NCI-H2171 (cell line): ENCODE results near the gene TNK2.
"Not testable (repeated sequence)": the region's sequence is repeated elsewhere in the genome, so short reads cannot be mapped to it uniquely, and the experiment has no call there.

ENCODE experiments used
- DNase-seq: peaks from one replicate; lab custom pipeline; 2025; lab: John Stamatoyannopoulos, UW

Gene TNK2

DNA sequence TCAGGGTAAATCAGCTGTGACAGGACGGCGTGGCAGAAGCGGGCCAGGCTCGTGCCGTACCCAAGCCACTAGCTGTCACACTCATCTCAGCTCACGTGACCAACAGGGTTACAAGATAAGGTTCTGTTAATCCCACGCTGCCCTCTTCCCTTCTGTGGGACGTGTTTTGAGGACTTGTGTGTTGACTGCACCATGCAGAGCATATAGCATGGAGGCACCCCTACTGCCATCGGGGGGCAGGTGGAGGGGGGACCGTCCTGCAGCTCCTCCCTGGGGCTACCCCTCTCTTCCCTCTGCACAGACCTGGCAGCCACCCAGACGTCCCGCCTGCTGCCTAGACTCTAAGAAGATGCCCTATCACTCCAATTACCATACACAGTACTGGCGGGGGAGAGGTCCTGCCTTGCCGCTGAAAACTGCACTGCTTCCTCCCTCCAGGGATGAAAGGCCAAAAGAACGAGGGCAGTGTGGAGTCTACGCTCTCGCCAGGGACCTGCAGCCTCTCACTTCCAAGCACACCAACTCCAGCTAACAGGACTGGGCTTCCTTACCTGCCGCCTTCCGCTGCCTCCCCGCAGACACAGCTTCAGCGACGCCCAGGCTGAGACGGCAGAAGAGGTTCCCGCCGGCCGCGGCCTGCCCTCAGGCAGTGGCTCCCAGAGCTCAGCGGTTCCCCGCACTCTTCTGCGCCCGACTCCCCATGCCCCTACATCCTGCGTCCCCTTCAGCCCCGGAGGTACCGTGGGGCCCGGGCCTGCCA, at the start of gene TNK2:
Gene TNK2 (minus strand): TSS at position 618 of the 760 bp plus-strand sequence. CDS start 19,963 bp downstream, outside the sequence.
- no peak for DNase-seq

DNA sequence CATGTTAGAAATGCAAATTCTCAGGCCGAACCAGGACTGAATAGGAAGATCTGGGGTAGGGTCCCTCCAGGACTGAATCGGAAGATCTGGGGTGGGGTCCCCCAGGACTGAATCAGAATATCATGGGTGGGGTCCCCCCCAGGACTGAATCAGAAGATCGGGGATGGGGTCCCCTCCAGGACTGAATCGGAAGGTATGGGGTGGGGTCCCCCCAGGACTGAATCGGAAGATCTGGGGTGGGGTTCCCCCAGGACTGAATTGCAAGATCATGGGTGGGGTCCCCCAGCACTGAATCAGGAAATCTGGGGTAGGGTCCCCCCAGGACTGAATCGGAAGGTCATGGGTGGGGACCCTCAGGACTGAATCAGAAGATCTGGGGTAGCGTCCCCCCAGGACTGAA, 48.2 kb upstream of the TNK2 start:
- DNase-seq = no peak

DNA sequence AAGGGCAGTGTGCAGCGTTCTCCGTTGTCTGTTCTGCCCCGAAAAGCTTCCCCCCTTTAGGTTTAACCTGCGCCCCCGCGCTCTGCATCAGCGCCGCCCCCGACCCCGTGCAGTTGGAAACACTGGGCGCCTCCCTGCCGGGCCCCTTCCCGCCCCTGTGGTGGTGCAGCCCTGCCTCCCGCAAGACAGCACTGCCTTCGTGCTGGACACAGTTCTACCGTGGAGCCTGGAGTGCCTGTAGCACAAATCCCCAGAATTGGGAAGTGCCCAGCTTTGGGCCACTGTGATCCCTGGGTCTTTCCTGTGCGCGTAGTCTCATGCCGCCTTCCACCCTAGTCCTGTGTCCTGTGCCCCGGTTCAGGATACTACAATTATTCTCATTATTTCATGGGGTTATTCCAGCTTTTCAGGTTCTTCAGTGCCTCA, 47.1 kb upstream of the TNK2 start:
- DNase-seq = not testable (repeated sequence)

DNA sequence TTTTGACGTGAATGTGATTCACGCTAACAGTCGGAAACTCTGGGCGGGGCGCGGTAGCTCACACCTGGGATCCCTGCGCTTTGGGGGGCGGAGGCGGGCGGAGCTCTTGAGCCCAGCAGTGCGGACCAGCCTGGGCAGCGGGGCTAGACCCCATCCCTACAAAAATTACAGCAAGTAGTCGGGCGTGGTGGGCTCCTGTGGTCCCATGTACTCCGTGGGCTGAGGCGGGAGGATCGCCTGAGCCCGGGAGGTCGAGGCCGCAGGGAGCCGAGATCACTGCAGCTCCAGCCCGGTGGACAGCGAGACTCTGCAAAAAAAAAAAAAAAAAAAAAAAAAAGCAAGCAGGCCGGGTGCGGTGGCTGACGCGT, 46.4 kb upstream of the TNK2 start:
- DNase-seq = not testable (repeated sequence)

DNA sequence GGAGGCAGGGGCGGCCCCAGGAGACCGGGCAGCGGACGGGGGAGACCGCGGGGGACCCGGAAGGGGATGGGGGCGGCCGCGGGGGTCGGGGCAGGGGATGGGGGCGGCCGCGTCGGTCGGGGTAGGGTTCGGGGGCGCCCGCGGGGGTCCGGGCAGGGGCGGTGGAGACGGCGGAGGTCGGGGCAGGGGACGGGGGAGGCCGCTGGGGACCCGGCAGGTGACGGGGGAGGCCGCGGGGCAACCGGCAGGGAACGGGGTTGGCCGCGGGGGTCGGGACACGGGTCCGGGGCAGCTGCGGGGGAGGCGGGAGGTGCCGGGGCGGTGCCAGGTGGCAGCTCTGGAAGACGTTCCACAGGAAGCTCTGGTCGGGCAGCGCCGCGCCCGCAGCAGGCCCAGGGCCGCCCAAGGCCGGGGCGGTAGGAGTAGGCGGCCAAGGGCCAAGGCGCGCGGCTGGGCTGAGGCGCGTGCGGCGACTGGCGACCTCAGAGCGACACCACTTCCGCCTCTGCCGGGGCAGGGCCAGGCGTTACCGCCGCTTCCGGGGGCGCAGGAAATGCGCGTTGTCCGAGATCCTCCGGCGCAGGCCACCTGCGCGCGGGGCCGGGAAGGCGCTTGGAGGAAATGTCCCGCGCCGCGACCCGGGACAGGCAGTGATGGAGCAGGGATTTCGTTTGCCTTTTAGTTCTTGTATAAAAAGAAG, 45.9 kb upstream of the TNK2 start:
- not testable (repeated sequence) for DNase-seq

DNA sequence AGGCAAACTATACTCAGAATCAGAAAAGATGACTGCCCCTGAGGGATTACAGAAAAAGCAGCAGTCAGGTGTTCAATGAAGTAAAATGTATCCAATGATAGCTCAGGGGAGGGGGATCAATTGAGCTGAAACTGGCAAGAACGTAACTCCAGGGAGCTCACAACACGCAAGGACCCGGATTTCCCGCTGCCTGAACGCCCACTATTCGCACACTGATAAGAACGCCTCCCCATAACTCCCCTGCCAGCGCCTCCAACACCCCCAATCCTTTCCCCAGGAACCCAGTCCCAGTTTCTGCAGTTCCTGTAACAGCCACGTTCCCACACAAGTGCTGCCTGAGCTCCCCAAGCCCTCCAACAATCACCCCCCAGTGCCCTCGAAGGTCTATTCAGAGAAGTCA, 44.2 kb upstream of the TNK2 start:
- not testable (repeated sequence) for DNase-seq

DNA sequence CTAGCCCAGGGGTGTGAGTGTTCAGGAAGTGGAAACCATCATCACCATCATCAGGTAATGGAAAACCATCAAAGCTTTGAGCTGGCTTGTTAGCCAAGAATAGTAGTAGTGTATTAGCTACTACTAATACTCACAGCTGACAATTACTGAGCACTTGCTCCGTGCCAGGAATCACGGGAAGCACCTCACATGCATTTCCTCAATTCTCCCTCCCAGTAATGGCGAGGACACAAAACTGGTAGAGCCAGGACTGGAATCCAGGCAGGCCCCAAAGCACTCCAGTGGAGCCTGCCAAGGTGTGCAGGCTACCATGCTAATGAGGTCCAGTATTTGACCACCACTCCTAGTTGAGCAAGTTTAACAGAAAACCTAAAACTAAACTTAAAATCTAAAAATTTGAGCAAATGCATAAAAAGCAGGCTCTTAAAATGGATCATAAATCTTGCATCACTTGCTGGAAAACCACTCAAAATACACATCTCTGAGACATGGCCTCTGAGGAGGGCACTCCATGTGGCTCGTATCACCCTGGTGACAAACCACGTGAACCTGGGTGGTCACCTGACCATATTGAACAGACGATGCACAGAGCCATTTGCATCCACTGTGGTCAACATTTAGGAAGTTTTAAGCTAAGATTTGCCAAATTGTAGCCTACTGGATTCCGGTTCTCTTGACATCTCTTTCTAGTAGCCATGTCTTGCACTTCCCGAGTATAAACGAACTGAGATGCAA, 43.3 kb upstream of the TNK2 start:
- DNase-seq = not testable (repeated sequence)

DNA sequence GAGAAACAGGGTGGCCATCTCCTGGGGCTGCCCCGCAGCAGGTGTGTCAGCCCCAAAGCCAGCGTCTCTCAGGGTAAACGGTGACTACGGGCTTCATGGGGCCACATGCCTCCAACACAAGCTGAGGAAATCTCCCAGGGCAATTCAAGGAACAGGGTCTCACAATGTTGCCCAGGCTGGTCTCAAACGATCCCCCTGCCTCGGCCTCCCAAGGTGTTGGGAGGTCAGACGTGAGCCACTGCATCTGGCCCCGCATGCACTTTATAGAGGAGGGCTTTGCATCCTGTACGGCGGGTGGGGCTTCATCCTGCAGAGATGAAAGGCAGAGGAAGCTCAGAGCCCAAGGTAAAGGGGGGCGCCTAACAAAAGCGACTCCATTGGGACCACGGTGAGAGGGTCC, 42.4 kb upstream of the TNK2 start:
- not testable (repeated sequence) for DNase-seq

DNA sequence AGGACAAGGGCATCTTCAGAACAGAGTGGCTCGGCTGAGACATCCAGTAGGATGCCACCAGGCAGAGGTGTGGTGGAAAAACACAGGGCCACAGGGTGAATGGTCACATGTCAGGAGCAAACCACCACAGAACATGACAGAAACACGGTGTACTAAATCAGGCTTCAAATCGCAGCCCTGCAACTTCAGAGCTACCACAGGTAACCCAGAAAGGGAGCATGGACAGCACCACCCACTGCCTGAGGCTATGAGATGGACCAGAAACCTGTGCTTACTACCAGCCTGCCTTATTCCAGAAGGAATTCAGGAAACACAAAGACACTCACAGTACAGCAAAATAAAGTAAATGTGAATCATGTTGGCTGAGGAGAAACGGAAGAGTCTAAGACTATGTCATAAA, 41.8 kb upstream of the TNK2 start:
- not testable (repeated sequence) for DNase-seq

DNA sequence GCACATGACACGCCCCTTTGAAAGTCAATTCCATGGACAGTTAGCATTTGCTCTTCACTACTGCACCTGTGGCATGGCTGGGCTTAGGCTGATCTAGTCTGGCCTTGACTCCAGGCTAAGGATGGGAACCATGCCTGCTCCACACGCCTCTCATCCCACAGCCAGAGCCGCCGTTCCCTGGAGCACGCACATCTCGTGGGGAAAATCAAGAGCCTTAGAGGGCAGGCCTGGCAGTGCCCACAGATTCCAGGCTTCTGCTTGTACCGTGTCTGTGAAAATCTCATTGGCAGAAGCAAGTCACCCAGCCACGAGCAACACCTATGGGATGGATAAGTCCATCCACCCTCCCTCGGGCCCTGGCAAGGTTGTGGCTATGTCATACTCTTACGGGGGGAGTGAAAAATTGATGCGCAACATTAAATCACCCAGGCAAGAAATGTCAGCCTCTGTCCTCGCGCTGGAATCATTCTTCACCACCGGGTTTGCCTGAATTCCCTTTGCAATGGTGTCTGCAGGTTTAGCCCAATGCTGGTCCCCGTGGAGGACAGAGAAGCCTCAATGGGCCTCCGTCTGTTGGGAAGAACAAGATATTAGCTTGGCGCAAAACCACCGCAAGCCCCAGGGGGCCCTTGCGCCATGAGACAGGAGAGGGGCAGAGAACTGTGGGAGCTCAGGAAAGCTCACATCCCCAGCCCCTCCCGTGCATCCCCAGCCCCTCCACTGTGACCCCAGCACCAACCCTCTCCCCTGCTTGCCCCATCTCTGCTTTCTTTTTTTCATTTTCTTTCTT, 38.8 kb upstream of the TNK2 start:
- DNase-seq = not testable (repeated sequence)

DNA sequence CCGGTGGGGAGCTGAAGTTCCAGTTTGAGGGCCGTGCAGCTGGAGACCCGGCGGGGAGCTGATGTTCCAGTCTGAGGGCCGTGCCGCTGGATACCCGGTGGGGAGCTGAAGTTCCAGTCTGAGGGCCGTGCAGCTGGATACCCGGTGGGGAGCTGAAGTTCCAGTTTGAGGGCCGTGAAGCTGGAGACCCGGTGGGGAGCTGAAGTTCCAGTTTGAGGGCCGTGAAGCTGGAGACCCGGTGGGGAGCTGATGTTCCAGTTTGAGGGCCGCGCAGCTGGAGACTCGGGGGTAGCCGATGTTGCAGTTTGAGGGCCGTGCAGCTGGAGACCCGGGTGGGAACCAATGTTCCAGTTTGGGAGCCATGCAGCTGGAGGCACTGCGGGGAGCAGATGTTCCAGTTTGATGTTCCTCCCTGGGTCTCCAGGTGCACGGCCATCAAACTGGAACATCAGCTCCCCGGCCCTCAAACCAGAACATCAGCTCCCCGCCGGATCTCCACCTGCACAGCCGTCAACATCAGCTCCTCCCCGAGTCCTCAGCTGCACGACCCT, 33.0 kb upstream of the TNK2 start:
- DNase-seq = not testable (repeated sequence)

DNA sequence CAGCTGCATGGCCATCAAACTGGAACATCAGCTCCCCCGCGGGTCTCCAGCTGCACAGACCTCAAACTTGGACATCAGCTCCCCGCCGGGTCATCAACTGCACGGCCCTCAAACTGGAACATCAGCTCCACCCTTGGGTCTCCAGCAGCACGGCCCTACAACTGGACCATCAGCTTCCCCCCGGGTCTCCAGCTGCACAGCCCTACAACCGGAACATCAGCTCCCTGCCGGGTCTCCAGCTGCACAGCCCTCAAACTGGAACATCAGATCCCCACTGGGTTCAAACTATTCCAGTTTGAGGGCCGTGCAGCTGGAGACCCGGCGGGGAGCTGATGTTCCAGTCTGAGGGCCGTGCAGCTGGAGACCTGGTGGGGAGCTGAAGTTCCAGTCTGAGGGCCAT, 32.5 kb upstream of the TNK2 start:
- not testable (repeated sequence) for DNase-seq

DNA sequence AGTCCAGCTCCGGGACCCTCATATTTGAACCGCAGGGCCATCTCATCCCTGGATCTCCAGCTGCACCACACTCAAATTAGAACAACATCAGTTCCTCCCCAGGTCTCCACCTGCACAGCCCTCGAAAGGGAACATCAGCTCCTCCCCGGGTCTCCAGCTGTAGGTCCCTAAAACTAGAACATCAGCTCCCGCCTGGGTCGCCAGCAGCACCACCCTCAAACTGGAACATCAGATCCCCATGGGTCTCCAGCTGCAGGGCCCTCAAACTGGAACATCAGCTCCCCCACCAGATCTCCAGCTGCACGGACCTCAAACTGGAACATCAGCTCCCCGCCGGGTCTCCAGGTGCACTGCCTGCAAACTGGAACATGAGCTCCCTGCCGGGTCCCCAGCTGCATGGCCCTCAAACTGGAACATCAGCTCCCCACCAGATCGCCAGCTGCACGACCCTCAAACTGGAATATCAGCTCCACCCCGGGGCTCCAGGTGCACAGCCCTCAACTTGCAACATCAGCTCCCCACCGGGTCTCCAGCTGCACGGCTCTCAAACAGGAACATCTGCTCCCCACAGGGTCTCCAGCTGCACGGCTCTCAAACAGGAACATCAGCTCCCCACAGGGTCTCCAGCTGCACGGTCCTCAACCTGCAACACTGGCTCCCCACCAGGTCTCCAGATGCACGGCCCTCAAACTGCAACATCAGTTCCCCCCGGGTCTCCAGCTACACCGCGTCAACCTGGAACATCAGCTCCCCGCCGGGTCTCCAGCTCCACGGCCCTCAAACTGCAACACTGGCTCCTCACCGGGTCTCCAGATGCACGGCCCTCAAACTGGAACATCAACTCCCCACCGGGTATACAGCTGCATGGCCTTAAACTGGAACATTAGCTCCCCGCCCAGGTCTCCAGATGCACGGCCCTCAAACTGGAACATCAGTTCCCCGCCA, 31.4 kb upstream of the TNK2 start:
- DNase-seq = not testable (repeated sequence)

DNA sequence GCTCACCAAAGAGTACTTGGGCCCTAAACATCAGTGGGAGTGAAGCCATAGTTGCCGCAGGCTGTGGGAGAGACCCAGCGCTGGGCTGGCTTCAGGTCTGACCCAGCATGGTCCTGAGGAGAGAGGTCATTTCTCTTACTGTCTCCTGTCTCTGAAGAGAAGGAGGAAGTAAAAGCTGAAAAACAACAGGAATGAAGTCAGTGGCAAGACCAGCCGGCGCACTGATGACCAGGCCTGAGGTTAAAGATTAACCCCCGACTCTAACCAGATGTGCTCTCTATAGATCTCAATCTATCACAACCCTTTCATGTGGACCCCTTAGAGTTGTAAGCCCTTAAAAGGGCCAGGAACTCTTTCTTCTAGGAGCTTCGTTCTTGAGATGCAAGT, 24.7 kb upstream of the TNK2 start:
- DNase-seq = not testable (repeated sequence)

DNA sequence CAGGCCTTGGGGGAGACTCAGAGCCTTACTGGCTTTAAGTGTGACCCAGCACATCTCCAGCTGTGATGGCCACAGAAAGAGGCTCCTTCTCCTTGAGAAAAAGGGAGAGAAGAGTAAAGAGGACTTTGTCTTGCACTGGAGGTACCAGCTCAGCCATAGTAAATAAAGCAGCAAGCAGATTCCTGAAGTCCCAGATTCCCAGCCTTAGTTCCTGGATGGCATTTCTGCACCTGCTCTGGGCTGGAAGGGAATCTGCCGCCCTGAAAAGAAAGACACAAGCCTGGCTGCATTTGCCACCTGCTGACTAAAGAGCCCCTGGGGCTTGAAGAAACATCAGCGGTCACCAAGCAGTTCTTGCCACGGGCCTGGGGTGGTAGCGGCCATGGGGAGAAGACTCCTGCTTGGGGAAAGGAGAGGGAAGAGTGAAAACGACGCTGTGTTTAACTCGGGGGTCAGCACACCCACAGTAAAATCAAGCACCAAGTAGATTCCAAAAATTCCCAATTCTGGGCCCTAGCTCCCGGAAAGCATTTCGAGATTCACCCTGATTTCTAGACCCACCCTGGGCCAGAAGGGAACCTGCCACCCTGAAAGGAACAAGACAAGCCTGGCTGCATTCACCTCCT, 24.2 kb upstream of the TNK2 start:
- no peak for DNase-seq

DNA sequence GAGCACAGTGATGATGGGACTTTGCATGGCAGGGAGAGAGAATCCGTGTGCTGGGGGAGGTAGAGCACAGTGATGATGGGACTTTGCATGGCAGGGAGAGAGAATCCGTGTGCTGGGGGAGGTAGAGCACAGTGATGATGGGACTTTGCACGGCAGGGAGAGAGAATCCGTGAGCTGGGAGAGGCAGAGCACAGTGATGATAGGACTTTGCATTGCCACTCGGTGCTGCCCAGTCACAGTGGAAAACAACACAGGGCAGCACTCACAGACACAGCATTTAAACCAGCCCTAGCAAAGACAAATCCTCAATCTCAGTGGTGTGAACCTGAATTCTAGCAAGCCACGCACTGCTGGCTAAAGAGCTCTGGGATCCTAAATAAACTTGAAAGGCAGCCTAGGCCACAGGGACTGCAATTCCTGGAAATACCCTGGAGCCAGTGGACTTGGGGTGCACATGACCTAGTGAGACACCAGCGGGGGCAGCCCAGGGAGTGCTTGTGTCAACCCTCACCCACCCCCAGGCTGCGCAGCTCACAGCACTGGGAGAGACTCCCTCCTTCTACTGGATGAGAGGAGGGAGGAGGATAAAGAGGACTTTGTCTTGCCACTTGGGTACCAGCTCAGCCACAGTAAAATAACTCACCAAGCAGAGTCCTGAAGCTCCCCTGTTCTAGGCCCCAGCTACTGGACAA, 23.4 kb upstream of the TNK2 start:
- no peak for DNase-seq

DNA sequence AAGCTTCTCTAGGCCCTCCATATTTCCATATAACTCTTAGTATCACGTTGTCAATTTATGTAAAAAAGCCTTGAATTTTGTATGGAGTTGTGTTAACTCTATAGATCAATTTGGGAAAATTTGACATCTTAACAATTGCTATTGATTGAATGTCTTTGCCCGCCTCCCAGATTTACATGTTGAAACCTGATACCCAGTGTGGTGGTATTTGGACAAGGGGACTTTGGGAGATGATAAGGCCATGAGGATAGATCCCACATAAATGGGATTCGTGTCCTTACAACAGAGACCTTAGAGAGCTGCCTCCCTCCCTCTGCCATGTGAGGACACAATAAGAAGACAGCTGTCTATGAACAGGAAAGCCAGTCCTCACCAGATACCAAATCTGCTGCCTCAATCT, 21.1 kb upstream of the TNK2 start:
- DNase-seq = no peak

DNA sequence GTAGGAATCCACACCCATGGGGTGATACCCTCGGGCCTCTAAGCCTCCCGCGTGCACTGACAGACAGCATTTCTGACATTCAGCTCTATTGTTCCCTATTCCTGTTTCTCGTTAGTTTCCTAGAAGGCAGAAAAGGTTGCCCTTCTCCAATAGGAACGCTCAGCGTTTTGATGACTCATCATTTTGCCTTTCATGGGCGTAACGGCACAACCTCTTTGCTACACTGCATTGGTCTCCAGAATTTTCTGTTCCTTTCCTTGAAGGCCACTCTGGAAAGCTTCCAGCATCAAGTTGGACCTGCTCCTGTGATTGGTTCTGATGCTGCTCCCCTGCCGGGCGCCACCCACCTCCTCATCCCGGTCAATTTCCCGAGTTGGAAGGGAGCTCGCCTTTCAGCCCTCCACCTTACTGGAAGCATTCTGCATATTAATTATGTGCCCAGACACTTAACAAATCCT, 13.0 kb upstream of the TNK2 start:
- no peak for DNase-seq

DNA sequence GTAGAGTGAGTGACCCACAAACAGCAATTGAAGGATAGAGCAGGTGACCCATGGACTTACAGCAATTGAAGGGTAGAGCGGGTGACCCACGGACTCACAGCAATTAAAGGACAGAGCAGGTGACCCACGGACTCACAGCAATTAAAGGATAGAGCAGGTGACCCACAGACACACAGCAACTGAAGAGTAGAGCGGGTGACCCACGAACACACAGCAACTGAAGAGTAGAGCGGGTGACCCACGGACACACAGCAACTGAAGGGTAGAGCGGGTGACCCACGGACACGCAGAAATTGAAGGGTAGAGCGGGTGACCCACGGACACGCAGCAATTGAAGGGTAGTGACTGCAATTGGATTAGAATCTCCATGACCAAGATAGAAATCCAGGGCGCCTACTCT, 9.8 kb upstream of the TNK2 start:
- DNase-seq = no peak
